ENCODE data around the gene DAG1. TPM values are rescaled to one million over a fixed set of nuclear protein-coding genes. Genes with fewer than 3 reads are reported as not detected.

The DAG1 gene
- total RNA-seq, 1 experiment from 2014 or later: 177 TPM

- H3K4me3 ChIP-seq (ENCODE audit: low read depth, low read length): no peak overlapping the region
- BruUV-seq (replicated peaks): TSS peak; percentile 28
- no peaks in the 10 kb centered on the region; the same call in 1 of the 2 replicates for H3K36me3 ChIP-seq (ENCODE audit: control insufficient read depth, insufficient read depth, low read length)
- H3K9me3 ChIP-seq: no peaks in the 10 kb centered on the region
- Mint-ChIP-seq H3K27ac (ENCODE audit: unreplicated experiment) (no peak overlapping the region), H3K4me3 (ENCODE audit: unreplicated experiment) (no peak overlapping the region), H3K36me3 (ENCODE audit: insufficient read depth, unreplicated experiment) (peaks cover 67% of the 10 kb centered on the region), H3K27me3 (ENCODE audit: insufficient read depth, unreplicated experiment) (no peaks in the 10 kb centered on the region), H3K9me3 (ENCODE audit: unreplicated experiment) (no peaks in the 10 kb centered on the region), H3K4me1 (ENCODE audit: low read depth, unreplicated experiment) (peaks cover 5% of the 10 kb centered on the region)
- H3K27me3 ChIP-seq (replicated peaks; ENCODE audit: control insufficient read depth, insufficient read depth, low read length): no peaks in the 10 kb centered on the region
- CTCF ChIA-PET: interaction anchor here (0.6 to 0.8 kb wide), 3 partner anchors 139 to 470 kb away, joined by 3 to 9 read pairs (median 3); no protein-coding TSS in a partner anchor
- intact Hi-C loops (cut with micrococcal nuclease; ENCODE audit: unreplicated experiment): no loop called here
- no peak for TF ChIP-seq CTCF (IDR thresholded peaks at IDR 0.05; ENCODE audit: insufficient read depth in 1 of 2, low read depth in 1 of 2, low read length in 1 of 2, severe bottlenecking in 1 of 2, unreplicated experiment in 1 of 2)
- no peaks in the 10 kb centered on the region for H3K4me1 ChIP-seq
- POLR2A ChIA-PET: no interaction called here
- no peak for DNase-seq
Observed at GRCh38 chr3:49533786-49534519, 63.9 kb downstream of the DAG1 start.

DNA sequence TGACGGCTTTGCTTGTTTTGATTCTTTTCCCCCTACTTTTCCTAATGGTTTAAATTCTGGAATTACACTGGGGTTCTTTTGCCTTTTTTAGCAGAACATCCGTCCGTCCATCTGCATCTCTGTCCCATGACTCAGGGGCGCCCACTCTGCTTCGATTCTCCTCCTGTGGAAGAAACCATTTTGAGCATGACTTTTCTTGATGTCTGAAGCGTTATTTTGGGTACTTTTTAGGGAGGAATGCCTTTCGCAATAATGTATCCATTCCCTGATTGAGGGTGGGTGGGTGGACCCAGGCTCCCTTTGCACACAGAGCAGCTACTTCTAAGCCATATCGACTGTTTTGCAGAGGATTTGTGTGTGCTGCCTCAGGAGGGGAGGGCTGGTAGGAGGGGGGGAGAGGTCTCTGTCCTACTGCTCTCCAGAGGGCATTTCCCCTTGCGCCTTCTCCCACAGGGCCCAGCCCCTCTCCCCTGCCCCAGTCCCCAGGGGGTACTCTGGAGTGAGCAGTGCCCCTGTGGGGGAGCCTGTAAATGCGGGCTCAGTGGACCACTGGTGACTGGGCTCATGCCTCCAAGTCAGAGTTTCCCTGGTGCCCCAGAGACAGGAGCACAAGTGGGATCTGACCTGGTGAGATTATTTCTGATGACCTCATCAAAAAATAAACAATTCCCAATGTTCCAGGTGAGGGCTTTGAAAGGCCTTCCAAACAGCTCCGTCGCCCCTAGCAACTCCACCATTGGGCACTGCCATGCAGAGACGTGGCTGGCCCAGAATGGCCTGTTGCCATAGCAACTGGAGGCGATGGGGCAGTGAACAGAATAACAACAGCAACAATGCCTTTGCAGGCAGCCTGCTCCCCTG lies 64.7 kb downstream of the DAG1 start:
- no peak for TF ChIP-seq CTCF (IDR thresholded peaks at IDR 0.05; ENCODE audit: insufficient read depth in 1 of 2, low read depth in 1 of 2, low read length in 1 of 2, severe bottlenecking in 1 of 2, unreplicated experiment in 1 of 2)
- ChIA-PET POLR2A (no interaction called here), CTCF (no interaction called here)
- BruUV-seq (replicated peaks): no TSS peak
- H3K36me3 Mint-ChIP-seq (ENCODE audit: insufficient read depth, unreplicated experiment): peaks cover 62% of the 10 kb centered on the region
- no peaks in the 10 kb centered on the region for H3K27me3 ChIP-seq (replicated peaks; ENCODE audit: control insufficient read depth, insufficient read depth, low read length)
- no peaks in the 10 kb centered on the region for H3K27me3 Mint-ChIP-seq (ENCODE audit: insufficient read depth, unreplicated experiment)
- H3K9me3 Mint-ChIP-seq (ENCODE audit: unreplicated experiment): no peaks in the 10 kb centered on the region
- no peak overlapping the region for H3K4me3 Mint-ChIP-seq (ENCODE audit: unreplicated experiment)
- peaks cover 5% of the 10 kb centered on the region for H3K4me1 Mint-ChIP-seq (ENCODE audit: low read depth, unreplicated experiment)
- intact Hi-C loops (cut with micrococcal nuclease; ENCODE audit: unreplicated experiment): loop anchor here (5.0 kb wide), 1 partner anchor 52 kb away; no protein-coding TSS in a partner anchor
- H3K4me3 ChIP-seq (ENCODE audit: low read depth, low read length): no peak overlapping the region
- DNase-seq: peak in 1 of 2 experiments; percentile 28
- H3K9me3 ChIP-seq: no peaks in the 10 kb centered on the region
- H3K36me3 ChIP-seq (ENCODE audit: control insufficient read depth, insufficient read depth, low read length): no peaks in the 10 kb centered on the region; the same call in 1 of the 2 replicates
- no peaks in the 10 kb centered on the region for H3K4me1 ChIP-seq
- no peak overlapping the region for H3K27ac Mint-ChIP-seq (ENCODE audit: unreplicated experiment)
